ENCODE measurements around the gene PKN1. TPM values are rescaled to one million over a fixed set of nuclear protein-coding genes. Genes with fewer than 3 reads are reported as not detected.

PKN1 gene
- total and polyA plus RNA-seq, 8 donors, result 42.0 to 268 (median 87.9) TPM

- no peak for DNase-seq
- 74 to 80% (median 75%) methylated on average over 3 of the region's 3 CpGs for WGBS, 5 donors
- Histone ChIP-seq H3K4me1 (peaks cover 30 to 40% (median 36%) of the 10 kb centered on the region in 4 donors), H3K27ac (no peak overlapping the region), H3K27me3 (no peaks in the 10 kb centered on the region), H3K4me3 (no peak overlapping the region), H3K36me3 (peaks cover 0 to 4% (median 0%) of the 10 kb centered on the region in 4 donors), H3K9me3 (no peaks in the 10 kb centered on the region)
- intact Hi-C loops (cut with DNase I; ENCODE audit: low total_unique reads), result no loop called here
- TF ChIP-seq CTCF (IDR thresholded peaks at IDR 0.05) (no peak), POLR2A (IDR thresholded peaks at IDR 0.05) (no peak), POLR2AphosphoS5 (IDR thresholded peaks at IDR 0.05) (no peak), EP300 (IDR thresholded peaks at IDR 0.05) (no peak)
Observed at GRCh38 chr19:14430712-14431111, 2.4 kb upstream of the PKN1 start.

- intact Hi-C loops (cut with DNase I; ENCODE audit: low total_unique reads), result no loop called here
- Histone ChIP-seq H3K27ac (peak overlapping the region; percentile 20 to 92 (median 86)), H3K4me1 (peaks cover 34 to 59% (median 45%) of the 10 kb centered on the region in 4 donors), H3K27me3 (no peaks in the 10 kb centered on the region), H3K4me3 (peak overlapping the region; percentile 81 to 94 (median 88)), H3K36me3 (peaks cover 0 to 18% (median 5%) of the 10 kb centered on the region in 4 donors), H3K9me3 (no peaks in the 10 kb centered on the region)
- WGBS, 5 donors, result 2 to 7% (median 3%) methylated on average over 12 to 49 of the region's 52 CpGs
- peak; percentile 62 to 82 for DNase-seq
- no peak for TF ChIP-seq CTCF (IDR thresholded peaks at IDR 0.05)
- no peak for TF ChIP-seq EP300 (IDR thresholded peaks at IDR 0.05)
- no peak for TF ChIP-seq POLR2A (IDR thresholded peaks at IDR 0.05)
- TF ChIP-seq POLR2AphosphoS5 (IDR thresholded peaks at IDR 0.05), result peak in 1 of 3 donors; percentile 21
Observed at GRCh38 chr19:14433554-14434501, 722 bp downstream of the PKN1 start.

GRCh38 chr19:14434543-14435319 lies 1.6 kb downstream of the PKN1 start:
- Histone ChIP-seq H3K27me3 (no peaks in the 10 kb centered on the region), H3K4me3 (peak overlapping the region; percentile 81 to 94 (median 88)), H3K36me3 (peaks cover 0 to 18% (median 5%) of the 10 kb centered on the region in 4 donors), H3K4me1 (peaks cover 43 to 68% (median 53%) of the 10 kb centered on the region in 4 donors), H3K9me3 (no peaks in the 10 kb centered on the region), H3K27ac (peak overlapping the region; percentile 20 to 92 (median 86))
- intact Hi-C loops (cut with DNase I; ENCODE audit: low total_unique reads), result no loop called here
- peak; percentile 71 to 85 for DNase-seq
- 38 to 50% (median 43%) methylated on average over 23 of the region's 23 CpGs for WGBS, 5 donors
- TF ChIP-seq POLR2A (IDR thresholded peaks at IDR 0.05) (no peak), POLR2AphosphoS5 (IDR thresholded peaks at IDR 0.05) (peak; percentile 11 to 60 (median 11)), EP300 (IDR thresholded peaks at IDR 0.05) (no peak), CTCF (IDR thresholded peaks at IDR 0.05) (no peak)

All from stomach (tissue), 9 donors.